HG02970 (cell line): Measurements from ENCODE around the gene IL12RB2.
"Not testable (repeated sequence)": the region's sequence is repeated elsewhere in the genome, so short reads cannot be mapped to it uniquely, and the experiment has no call there.

Experiments
- ATAC-seq: cut with Tn5 transposase; IDR thresholded peaks from one replicate; pipeline ENCODE4 v1.9.1; 2021; ENCODE audit warnings: mild to moderate bottlenecking, moderate library complexity, moderate number of reproducible peaks; ENCODE audit not compliant: unreplicated experiment, low FRiP score

IL12RB2 gene

GRCh38 chr1:67390041-67390887 is 82.6 kb downstream of the IL12RB2 start:
- ATAC-seq: no peak

- ATAC-seq: no peak
These were observed 85.6 kb downstream of the IL12RB2 start for GRCh38 chr1:67393240-67393639.

GRCh38 chr1:67393737-67394136 is 86.1 kb downstream of the IL12RB2 start:
- no peak for ATAC-seq

GRCh38 chr1:67394548-67394947 is 86.9 kb downstream of the IL12RB2 start:
- no peak for ATAC-seq

- ATAC-seq: no peak
These were observed 91.7 kb downstream of the IL12RB2 start for GRCh38 chr1:67399199-67399993.

GRCh38 chr1:67400029-67400786 is 92.5 kb downstream of the IL12RB2 start:
- not testable (repeated sequence) for ATAC-seq

GRCh38 chr1:67401443-67401842 is 93.8 kb downstream of the IL12RB2 start:
- ATAC-seq: no peak

- no peak for ATAC-seq
These were observed 96.5 kb downstream of the IL12RB2 start for GRCh38 chr1:67404212-67404620.

- no peak for ATAC-seq
These were observed 98.0 kb downstream of the IL12RB2 start for GRCh38 chr1:67405473-67406245.

GRCh38 chr1:67407498-67407897 is 99.8 kb downstream of the IL12RB2 start:
- no peak for ATAC-seq

- no peak for ATAC-seq
These were observed 100.5 kb downstream of the IL12RB2 start for GRCh38 chr1:67408148-67408547.

- ATAC-seq: not testable (repeated sequence)
These were observed 105.4 kb downstream of the IL12RB2 start for GRCh38 chr1:67413101-67413500.

GRCh38 chr1:67414574-67414973 is 106.9 kb downstream of the IL12RB2 start:
- ATAC-seq: no peak

- no peak for ATAC-seq
These were observed 107.4 kb downstream of the IL12RB2 start for GRCh38 chr1:67415041-67415440.

- not testable (repeated sequence) for ATAC-seq
These were observed 110.1 kb downstream of the IL12RB2 start for GRCh38 chr1:67417733-67418132.

- no peak for ATAC-seq
These were observed 111.3 kb downstream of the IL12RB2 start for GRCh38 chr1:67418839-67419586.

GRCh38 chr1:67420835-67421492 is 113.3 kb downstream of the IL12RB2 start:
- ATAC-seq: no peak

GRCh38 chr1:67427465-67427864 is 119.8 kb downstream of the IL12RB2 start:
- ATAC-seq: no peak

GRCh38 chr1:67427947-67428346 is 120.3 kb downstream of the IL12RB2 start:
- no peak for ATAC-seq
